A673 (cell line): Measurements from ENCODE around the gene HBG1.

Experiments
- CTCF ChIP-seq: fragments of 300-800, 200-600 bp; sonication (generic); conservative IDR thresholded peaks from 2 replicates; pipeline ENCODE4 v1.5.1; 2017; ENCODE audit warnings: low read depth, mild to moderate bottlenecking, antibody characterized with exemption, low read length, moderate library complexity, mixed read lengths
- EZH2 ChIP-seq: fragments of 200-600 bp; sonication (generic); IDR thresholded peaks from 2 replicates; pipeline ENCODE4 v1.6.1; 2017; ENCODE audit warnings: borderline replicate concordance, low read depth, mild to moderate bottlenecking, mixed read lengths, antibody characterized with exemption, low read length; ENCODE audit not compliant: poor library complexity, severe bottlenecking

GRCh38 chr11:5241458-5241857 lies 8.2 kb downstream of the HBG1 start:
- TF ChIP-seq CTCF = no peak
- no peak for TF ChIP-seq EZH2
